ENCODE measurements around the gene DHCR24. TPM values are rescaled to one million over a fixed set of nuclear protein-coding genes. Genes with fewer than 3 reads are reported as not detected.

Gene DHCR24
- total RNA-seq, 4 donors from 2014 or later = 5.3 to 36.1 (median 13.7) TPM

DNA sequence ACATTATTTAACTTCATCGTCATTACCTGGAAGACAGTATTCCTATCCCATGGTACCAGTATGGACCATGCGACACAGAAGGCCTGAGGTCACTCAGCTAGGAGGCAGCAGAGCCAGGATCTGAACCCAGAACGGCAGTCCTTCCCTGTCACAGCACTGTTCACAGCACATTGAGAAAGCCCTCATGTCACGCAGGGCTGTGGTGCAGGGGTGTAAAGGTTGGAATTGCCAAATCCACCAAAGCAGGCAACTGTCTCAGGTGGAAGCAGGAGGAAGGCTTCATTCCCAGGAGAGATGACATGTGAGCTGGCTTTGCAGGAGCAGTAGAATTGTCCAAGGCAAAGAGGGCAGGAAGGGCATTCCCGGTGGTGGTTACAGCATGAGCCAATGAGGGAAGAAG, 75.9 kb downstream of the DHCR24 start:
- intact Hi-C loops (cut with DNase I; ENCODE audit: low total_unique reads) = loop anchor here (10.0 kb wide), 1 partner anchor 746 kb away; no protein-coding TSS in a partner anchor
- TF ChIP-seq CTCF (IDR thresholded peaks at IDR 0.05) (no peak), POLR2A (IDR thresholded peaks at IDR 0.05) (no peak)
- H3K4me3 ChIP-seq = no peak overlapping the region

GRCh38 chr1:54810153-54810942, 76.6 kb downstream of the DHCR24 start:
- Histone ChIP-seq H3K27ac (no peak overlapping the region), H3K36me3 (no peaks in the 10 kb centered on the region), H3K4me1 (no peaks in the 10 kb centered on the region), H3K9me3 (no peaks in the 10 kb centered on the region), H3K27me3 (no peaks in the 10 kb centered on the region), H3K4me3 (no peak overlapping the region)
- TF ChIP-seq POLR2A (IDR thresholded peaks at IDR 0.05) (no peak), CTCF (IDR thresholded peaks at IDR 0.05) (peak; percentile 63 to 91 (median 84))
- intact Hi-C loops (cut with DNase I; ENCODE audit: low total_unique reads) = loop anchor here (10.0 kb wide), 1 partner anchor 746 kb away; no protein-coding TSS in a partner anchor
- DNase-seq = peak; percentile 46 to 65

More for the DNA sequence above, 75.9 kb downstream of the DHCR24 start:
- H3K27ac ChIP-seq = no peak overlapping the region
- H3K27me3 ChIP-seq = no peaks in the 10 kb centered on the region
- DNase-seq = no peak
- H3K9me3 ChIP-seq = no peaks in the 10 kb centered on the region
- no peaks in the 10 kb centered on the region for H3K4me1 ChIP-seq
- no peaks in the 10 kb centered on the region for H3K36me3 ChIP-seq

- Histone ChIP-seq H3K4me1 (no peaks in the 10 kb centered on the region), H3K9me3 (no peaks in the 10 kb centered on the region), H3K27ac (no peak overlapping the region), H3K36me3 (no peaks in the 10 kb centered on the region), H3K27me3 (no peaks in the 10 kb centered on the region), H3K4me3 (no peak overlapping the region)
- TF ChIP-seq POLR2A (IDR thresholded peaks at IDR 0.05) (no peak), CTCF (IDR thresholded peaks at IDR 0.05) (no peak)
- DNase-seq = no peak
- intact Hi-C loops (cut with DNase I; ENCODE audit: low total_unique reads) = loop anchor here (10.0 kb wide), 1 partner anchor 745 kb away; no protein-coding TSS in a partner anchor
Measured at GRCh38 chr1:54809496-54810074, 77.4 kb downstream of the DHCR24 start.

- TF ChIP-seq CTCF (IDR thresholded peaks at IDR 0.05) (no peak), POLR2A (IDR thresholded peaks at IDR 0.05) (no peak)
- H3K4me3 ChIP-seq = no peak overlapping the region
Measured at GRCh38 chr1:54808443-54809207, 78.4 kb downstream of the DHCR24 start.

More at GRCh38 chr1:54808443-54809207, 78.4 kb downstream of the DHCR24 start:
- H3K36me3 ChIP-seq = no peaks in the 10 kb centered on the region
- no peaks in the 10 kb centered on the region for H3K4me1 ChIP-seq
- no peaks in the 10 kb centered on the region for H3K27me3 ChIP-seq
- no peaks in the 10 kb centered on the region for H3K9me3 ChIP-seq
- no peak overlapping the region for H3K27ac ChIP-seq
- intact Hi-C loops (cut with DNase I; ENCODE audit: low total_unique reads) = no loop called here
- DNase-seq = no peak
